A375 (cell line): ENCODE data around the gene FMO1. TPM values are rescaled to one million over a fixed set of nuclear protein-coding genes. Genes with fewer than 3 reads are reported as not detected.

Experiments used
- small RNA-seq: library from RNA; depleted of rRNA; stranded (forward); fragments of <200 nt; gene quantifications from one replicate; pipeline ENCODE3, GENCODE V24; 2014
- total RNA-seq: library from RNA; depleted of rRNA; stranded (reverse); fragments of >200 nt; shearing (Covaris generic); gene quantifications from 2 replicates; pipeline ENCODE4 v1.2.3, GENCODE V29; 2014; rRNA removed

FMO1 gene
- total RNA-seq, result not detected in 2 replicates

GRCh38 chr1:171248302-171248701, at the start of gene FMO1:
TSS of gene FMO1 (plus strand) at chr1:171248494. CDS start at chr1:171258088, 9,594 bp downstream.

GRCh38 chr1:171313835-171314320, 65.6 kb downstream of the FMO1 start, which contains the start of gene FMO4:
TSS of gene FMO4 (plus strand) at chr1:171314183. CDS start at chr1:171319826, 5,643 bp downstream.

Small RNA genes lying within 50 kb of the gene (small RNA-seq; reads per million reads assigned to genes)
- not detected for gene RF00019

Other genes with a start within 250 kb of the FMO1 start
- not detected in 2 replicates for gene FMO3, start 157.6 kb upstream of the FMO1 start, total RNA-seq
- gene FMO2, start 63.2 kb upstream of the FMO1 start, total RNA-seq, result not detected in 2 replicates
- 0.72 and 1.5 TPM in 2 replicates for gene FMO4, start 65.7 kb downstream of the FMO1 start, total RNA-seq
- gene PRRC2C, start 237.0 kb downstream of the FMO1 start, total RNA-seq, result 82.0 and 82.9 TPM in 2 replicates